Neural progenitor cell (in vitro differentiated cells): ENCODE measurements around the gene PTPRN2.
"Not testable (repeated sequence)": the region's sequence is repeated elsewhere in the genome, so short reads cannot be mapped to it uniquely, and the experiment has no call there.

Experiments used
- EZH2 ChIP-seq: fragments of 200-600 bp; sonication (generic); IDR thresholded peaks from 2 replicates; pipeline ENCODE4 v1.6.1; 2017; ENCODE audit warnings: antibody characterized with exemption, mild to moderate bottlenecking, moderate library complexity
- TF ChIP-seq, protein P1 (sequence below): fragments of 200-600 bp; sonication (generic); IDR thresholded peaks from 2 replicates; pipeline ENCODE4 v1.5.1; 2017; ENCODE audit warnings: antibody characterized with exemption, mild to moderate bottlenecking

DNA sequence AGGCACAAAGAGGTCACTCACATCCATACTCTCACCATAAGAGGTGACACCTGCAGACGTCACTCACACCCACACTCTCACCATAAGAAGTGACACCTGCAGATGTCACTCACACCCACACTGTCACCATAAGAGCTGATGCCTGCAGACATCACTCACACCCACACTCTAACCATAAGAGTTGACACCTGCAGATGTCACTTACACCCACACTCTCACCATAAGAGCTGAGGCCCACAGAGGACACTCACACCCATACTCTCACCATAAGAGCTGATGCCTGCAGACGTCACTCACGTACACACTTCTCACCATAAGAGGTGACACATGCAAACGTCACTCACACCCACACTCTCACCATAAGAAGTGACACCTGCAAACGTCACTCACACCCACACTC is 255.1 kb downstream of the PTPRN2 start:
- TF ChIP-seq, protein P1, sequence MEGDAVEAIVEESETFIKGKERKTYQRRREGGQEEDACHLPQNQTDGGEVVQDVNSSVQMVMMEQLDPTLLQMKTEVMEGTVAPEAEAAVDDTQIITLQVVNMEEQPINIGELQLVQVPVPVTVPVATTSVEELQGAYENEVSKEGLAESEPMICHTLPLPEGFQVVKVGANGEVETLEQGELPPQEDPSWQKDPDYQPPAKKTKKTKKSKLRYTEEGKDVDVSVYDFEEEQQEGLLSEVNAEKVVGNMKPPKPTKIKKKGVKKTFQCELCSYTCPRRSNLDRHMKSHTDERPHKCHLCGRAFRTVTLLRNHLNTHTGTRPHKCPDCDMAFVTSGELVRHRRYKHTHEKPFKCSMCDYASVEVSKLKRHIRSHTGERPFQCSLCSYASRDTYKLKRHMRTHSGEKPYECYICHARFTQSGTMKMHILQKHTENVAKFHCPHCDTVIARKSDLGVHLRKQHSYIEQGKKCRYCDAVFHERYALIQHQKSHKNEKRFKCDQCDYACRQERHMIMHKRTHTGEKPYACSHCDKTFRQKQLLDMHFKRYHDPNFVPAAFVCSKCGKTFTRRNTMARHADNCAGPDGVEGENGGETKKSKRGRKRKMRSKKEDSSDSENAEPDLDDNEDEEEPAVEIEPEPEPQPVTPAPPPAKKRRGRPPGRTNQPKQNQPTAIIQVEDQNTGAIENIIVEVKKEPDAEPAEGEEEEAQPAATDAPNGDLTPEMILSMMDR, result not testable (repeated sequence)
- TF ChIP-seq EZH2, result not testable (repeated sequence)
